Cerebellar nuclear complex (tissue), 1 donor: Measurements from ENCODE around the gene ZDHHC9.

ENCODE experiments used
- DNase-seq, 2 experiments: peaks; one replicate each; lab custom pipeline; 2025; lab: John Stamatoyannopoulos, UW

ZDHHC9 gene

GRCh38 chrX:129786210-129786651 is 57.5 kb downstream of the ZDHHC9 start:
- no peak for DNase-seq

GRCh38 chrX:129785160-129785947 is 58.3 kb downstream of the ZDHHC9 start:
- no peak for DNase-seq

- DNase-seq, result no peak
These were observed 59.3 kb downstream of the ZDHHC9 start for GRCh38 chrX:129784371-129784770.

DNA sequence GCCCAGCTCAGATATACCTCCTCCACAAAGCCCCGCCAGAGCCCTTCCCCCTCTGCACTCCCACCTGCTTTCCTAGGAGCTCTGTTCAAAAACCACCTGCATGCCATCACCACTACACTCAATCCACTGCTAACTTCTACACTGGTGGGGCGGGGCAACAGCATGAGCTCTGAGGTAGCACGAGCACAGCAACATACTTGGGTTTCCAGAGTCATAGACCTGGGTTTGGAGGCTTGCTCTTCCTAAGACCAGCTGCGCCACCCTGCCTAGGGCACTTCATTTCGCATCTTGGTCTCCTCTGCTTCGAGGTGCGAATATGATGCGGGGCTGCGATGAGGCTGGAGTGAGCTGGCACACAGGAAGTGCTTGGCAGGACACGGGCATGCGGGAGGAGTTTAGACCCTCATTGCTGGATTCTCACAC is 60.4 kb downstream of the ZDHHC9 start:
- DNase-seq, result no peak

DNA sequence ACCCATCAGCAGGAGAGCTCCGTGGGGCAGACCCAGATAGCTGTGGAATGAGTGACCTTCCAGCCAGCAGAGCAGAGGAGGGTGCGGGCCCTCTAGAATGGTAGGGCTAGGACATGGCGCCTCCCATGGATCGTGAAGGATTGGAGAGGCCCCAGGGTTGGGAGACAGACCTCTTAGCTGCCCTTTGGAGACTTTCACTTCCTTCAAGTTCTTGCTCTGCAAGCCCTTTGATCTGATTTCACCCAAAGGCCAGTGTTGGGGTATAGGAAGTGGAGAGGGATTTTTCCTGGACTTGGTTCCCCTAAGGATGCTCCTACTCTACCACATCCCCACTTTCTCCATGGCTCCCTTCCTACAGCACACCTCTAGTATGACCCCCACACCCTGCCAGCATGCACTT is 61.0 kb downstream of the ZDHHC9 start:
- no peak for DNase-seq

GRCh38 chrX:129781680-129782495 is 61.8 kb downstream of the ZDHHC9 start:
- DNase-seq, result no peak

DNA sequence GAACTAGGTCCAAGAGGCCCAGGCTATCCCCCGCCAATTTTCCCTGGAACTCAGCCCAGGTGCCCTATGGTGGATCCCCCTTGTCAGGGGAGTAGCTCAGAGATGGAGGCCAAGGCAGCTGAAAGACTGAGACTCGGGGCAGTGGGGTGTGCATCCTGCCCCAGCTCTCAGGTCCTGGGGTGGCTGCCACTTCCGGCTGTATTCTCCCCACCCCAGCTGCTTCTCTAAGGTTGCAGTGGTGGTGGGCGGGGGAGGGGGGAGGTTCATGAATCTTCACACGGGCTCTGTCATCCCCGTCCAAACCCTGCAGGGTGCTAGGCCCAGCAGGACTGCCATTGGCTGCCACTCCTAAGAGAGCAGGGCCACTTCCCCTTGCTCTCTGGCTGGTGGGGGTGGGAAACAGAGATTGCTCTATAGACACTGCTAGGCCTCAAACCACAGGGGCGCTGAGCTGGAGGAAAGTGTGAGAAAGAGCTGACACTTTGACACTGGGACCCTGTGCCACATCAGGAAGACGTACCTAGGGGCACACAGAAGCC is 62.5 kb downstream of the ZDHHC9 start:
- no peak for DNase-seq

GRCh38 chrX:129780441-129781105 is 63.1 kb downstream of the ZDHHC9 start:
- no peak for DNase-seq

GRCh38 chrX:129779747-129780146 is 63.9 kb downstream of the ZDHHC9 start, which contains the start of gene SASH3:
SASH3 (plus strand) TSS chrX:129779949; CDS start chrX:129780098, 149 bp downstream.
- DNase-seq, result no peak

- no peak for DNase-seq
These were observed 64.5 kb downstream of the ZDHHC9 start for GRCh38 chrX:129779086-129779672.

DNA sequence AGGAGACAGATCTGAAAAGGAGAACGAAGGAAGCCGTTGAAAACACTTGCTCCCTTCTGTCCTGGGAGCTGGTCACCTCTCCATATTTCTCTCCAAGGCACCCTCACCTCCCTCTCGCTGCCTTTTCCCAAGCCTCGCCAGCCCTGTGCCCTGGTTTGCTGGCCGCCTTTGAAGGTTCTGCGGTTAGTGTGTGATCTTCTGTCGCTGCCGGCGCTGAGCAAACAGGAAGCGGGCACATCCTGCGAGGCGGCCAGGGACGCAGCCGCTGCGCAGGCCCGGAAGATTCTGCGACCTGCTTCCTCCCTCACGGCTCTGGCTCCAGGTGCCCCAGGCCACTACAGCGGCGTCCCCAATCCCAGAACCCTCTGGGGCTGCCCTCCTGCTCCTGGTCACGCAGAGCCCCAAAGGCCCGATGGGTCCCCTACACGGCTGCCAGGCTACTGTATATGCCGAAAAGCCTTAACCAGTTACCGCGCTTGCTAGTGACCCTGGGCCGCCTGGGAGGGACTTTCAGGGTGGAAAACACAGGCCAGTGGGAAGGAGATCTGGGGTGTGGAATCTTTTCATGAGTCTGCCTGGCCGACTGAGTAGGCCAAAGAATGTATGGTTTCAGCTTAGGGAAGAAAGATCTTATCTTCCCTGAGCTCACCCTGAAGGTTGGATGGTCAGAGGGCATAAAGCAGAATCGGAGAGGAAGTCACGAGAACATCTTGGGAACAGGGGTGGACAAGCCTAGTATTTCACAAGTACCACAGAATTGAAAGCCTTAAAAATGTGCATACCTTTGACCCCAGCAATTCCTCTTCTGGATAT is 66.3 kb downstream of the ZDHHC9 start:
- DNase-seq, result no peak

DNA sequence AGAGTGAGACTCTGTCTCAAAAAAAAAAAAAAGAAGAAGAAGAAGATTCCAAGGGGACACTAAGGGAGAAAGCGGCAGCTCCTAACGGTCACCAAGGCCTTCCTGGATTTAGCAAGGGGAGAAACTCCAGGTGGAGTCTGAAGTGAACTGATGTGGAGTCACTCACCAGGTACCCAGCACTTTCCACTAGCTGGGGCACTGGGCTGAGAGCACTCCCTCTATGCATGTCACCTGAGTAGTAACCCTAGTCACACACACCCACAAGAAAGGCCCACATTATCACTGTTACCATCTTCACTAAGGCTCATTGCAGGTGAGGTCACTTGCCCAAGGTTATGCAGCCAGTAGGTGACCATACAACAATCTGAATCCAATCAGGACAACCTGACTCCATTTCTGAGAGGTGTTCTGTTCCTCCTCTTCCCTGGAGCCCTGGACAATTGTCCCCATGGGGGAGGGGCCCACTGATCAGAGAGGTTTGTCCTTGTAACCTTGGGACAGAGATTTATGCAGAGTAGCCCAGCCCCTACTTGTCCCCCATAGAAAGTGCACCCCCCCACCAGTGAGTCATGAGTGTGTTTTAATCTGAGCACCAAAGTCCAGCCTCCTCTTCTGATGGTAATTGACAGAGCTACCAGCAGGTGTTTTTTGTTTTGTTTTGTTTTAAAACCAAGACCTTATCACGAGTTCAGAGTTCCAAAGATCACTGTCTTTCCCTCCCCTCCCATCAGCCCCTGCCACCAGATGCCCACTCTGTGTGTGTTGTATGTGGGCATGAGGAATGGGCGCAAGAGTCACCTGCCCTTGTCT is 69.8 kb downstream of the ZDHHC9 start:
- DNase-seq, result no peak

DNA sequence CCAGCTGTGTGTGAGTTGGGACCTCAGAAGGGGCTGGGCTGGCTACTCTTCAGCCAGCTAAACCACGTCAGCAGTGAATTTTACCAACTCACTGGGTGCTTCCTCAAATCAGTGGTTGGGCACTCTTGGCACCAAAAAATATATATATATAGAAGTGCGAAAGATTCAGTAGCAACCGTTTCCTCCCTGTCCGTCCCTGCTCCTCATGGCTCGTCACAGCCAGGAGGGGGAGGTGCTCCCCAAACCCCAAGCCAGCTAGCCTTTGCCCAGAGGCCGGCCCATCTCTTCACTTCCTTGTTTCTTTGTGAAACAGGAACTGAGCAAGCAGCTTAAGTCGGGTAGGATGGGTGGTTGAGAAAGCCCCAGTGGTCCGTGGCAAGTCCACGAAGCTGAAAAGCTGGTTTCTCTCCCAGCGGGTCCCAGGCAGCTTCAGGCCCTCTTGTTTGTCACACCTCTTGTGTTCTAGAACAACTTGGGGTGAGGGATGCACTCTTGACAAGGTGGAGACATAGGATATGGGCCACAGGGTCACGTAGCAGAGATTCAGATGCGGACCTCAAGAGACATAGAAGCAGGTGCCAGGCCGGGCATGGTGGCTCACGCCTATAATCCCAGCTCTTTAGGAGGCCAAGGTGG is 70.8 kb downstream of the ZDHHC9 start:
- no peak for DNase-seq

GRCh38 chrX:129771266-129771995 is 72.3 kb downstream of the ZDHHC9 start:
- no peak for DNase-seq

DNA sequence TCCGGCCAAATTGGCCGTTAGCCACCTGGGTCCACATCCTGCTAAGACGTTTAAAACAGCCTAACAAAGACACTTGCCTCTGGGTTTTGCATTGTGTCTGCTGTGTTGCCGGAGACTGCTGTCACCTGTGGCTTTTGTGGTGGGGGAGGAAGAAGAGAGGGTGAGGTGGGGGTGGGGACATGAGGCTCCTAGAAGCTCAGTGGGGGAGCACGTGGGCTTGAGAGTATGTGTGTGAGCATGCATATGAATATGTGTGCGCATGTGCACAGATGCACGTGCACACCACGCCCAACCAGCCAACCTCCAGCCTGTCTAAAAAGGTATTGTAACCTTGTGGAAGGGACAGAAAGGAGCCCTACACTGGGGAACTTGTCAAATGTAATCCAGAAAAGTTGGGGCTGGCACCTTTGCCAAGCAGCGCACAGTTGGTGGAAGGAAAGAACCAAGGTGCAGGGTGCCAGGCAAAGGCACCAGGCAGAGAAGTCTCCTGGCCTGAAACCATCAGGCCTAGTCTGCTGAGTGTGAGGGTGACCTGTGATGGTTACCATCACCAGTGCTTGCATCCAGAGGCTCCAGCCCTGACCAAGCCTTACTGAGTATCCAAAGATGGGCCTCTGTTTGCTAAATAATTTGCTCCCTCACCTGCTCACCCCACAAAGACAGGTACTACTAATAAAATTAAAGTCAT is 74.1 kb downstream of the ZDHHC9 start:
- DNase-seq, result no peak

GRCh38 chrX:129768586-129769466 is 74.9 kb downstream of the ZDHHC9 start:
- no peak for DNase-seq

DNA sequence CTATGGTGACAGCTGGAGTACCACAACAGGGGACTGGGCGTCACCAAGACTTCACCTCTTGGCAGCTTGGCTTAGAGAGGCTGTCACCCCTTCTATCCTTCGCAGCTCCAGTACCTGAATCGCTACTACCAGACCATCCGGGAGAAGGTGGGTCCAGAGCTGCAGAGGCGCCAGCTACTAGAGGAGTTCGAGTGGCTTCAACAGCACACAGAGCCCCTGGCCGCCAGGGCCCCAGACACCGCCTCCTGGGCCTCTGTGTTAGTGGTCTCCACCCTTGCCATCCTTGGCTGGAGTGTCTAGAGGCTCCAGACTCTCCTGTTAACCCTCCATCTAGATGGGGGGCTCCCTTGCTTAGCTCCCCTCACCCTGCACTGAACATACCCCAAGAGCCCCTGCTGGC is 75.5 kb downstream of the ZDHHC9 start:
- DNase-seq, result no peak
